GM12801 (cell line): Measurements from ENCODE around the gene GPATCH2L.

Experiments
- CTCF ChIP-seq: IDR thresholded peaks from one replicate; pipeline ENCODE4 v1.5.1; 2011; ENCODE audit warnings: control low read depth; ENCODE audit not compliant: insufficient read length; ENCODE audit errors: extremely low read depth

The GPATCH2L gene

GRCh38 chr14:76227450-76228050 lies 75.8 kb downstream of the GPATCH2L start:
- TF ChIP-seq CTCF, result no peak

DNA sequence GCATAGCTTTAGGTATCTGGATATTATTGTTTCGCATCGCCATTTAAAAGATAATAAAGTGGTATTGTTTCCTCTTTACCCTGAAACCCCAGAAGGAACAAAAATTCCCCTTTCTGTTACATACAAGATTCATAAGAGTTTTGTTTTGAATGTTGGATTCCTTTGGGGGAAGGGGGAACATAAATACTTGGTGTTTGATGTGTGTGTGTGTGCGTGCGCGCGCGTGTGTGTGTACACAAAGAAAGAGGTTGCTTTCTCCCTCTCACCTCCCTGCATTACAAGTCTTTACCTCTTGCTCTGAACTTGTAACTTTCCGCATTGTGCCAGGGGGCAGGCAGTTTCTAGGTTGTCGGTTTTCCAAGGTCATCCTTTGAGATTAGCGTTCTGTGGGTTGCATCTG lies 76.4 kb downstream of the GPATCH2L start:
- TF ChIP-seq CTCF, result no peak

GRCh38 chr14:76232800-76233199 lies 81.1 kb downstream of the GPATCH2L start:
- no peak for TF ChIP-seq CTCF

- no peak for TF ChIP-seq CTCF
Measured at GRCh38 chr14:76235628-76236027, 83.9 kb downstream of the GPATCH2L start.

DNA sequence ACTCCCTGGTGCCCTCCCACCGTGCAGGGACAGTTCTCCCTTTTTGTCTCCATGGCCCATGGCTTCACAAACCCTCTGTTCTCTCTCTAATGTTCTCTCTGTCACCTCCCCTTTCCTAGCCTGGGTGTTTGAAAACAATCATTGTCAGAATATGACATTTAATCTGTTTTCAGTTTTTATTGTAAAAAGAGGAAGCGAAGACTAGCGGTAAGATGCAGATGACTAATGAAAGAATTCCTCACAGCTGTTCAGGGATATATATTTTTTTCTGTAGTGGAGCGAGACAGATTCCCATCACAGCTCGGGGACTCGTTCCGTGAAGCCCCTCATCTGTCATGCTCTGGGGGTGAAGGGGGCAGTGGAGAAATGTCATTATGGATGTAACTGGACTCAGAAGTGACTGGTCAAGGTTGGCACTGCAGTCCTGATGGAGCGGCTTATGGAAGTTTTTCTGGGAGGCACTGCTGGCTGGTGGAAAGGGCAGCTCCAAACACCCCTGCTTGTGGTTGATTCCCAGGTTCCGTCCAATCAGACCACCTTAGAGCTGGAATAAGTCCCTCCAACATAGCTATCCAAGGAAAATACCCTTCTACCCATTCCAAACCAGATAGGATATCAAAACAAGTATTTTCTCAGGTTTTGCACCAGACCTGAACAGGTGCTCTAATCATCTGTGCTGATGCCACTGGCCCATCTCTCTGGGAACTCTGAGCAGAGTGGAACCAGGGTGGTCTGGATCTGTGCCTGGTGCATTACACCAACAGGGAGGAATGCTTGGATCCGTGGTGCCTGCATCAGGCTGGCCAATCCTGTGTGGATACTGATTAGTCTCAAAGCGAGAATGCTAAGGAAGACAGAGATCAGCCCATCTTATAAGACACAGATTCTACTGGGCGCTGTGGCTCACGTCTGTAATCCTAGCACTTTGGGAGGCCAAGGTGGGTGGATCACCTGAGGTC lies 84.7 kb downstream of the GPATCH2L start:
- TF ChIP-seq CTCF, result no peak

DNA sequence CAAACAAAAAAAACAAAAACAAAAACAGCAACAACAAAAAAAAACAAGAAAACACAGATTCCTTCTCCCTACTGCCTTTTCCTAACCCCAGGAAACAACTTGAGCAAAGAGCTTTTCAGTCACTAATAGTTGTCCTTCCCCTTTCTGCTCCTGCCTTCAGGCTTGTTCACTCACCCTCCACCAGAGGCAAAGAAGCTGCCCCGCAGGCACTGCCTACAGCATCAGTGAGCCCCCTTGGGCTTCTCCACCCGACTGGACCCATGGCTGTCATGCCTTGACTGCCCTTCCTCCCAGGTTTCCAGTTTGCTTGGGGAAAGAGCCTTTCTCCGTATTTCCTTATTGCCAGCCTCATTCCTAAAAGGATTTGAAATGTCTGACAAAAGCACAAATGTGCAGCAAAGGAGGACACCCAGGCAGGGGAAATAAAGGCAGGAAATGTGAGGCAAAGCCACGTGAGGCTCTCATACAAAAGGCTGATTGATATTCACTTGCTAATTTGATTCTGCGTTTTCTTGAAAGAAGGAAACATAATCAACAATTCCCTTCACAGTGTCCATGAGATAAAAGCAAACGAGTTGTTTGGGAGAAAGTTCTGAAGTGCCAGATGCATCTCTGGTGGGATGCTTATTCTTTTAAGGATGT lies 85.7 kb downstream of the GPATCH2L start:
- no peak for TF ChIP-seq CTCF

GRCh38 chr14:76245097-76245496 lies 93.4 kb downstream of the GPATCH2L start:
- no peak for TF ChIP-seq CTCF
